CD4-positive, alpha-beta T cell treated with Interleukin-15 for 4 hours (primary cell): ENCODE results near the gene STMN3.
A peak's percentile ranks its signal among the peaks of the same experiment; 100 is the strongest.

Experiments used
- DNase-seq: peaks from one replicate; pipeline ENCODE4 v3.0.0-alpha.2; 2020; ENCODE audit warnings: low spot score

Gene STMN3

DNA sequence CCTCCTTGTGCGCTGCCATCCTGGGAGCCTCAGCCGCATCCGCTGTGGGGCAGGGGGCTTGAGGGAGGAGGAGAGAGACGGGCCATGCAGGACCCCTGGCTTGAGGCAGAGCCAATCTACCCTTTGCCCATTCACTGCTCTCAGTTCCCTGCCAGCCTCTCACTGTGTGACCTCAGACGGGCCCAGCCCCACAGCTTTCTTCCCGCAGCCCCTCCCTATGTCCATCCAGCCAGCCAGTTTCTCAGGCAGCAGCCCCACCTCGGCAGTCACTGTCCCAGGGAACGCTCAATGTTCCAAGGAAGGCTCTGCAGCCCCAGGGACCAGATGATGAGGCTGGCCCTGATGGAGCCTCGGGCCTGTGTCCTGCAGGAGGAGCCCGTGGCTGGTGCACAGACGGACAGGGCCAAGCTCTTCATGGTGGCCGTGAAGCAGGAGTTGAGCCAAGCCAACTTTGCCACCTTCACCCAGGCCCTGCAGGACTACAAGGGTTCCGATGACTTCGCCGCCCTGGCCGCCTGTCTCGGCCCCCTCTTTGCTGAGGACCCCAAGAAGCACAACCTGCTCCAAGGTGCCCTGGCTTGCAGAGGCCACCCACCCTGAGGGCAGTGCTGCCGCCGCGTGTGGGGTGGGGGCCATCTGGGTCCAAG is 39.3 kb upstream of the STMN3 start:
- DNase-seq: no peak

DNA sequence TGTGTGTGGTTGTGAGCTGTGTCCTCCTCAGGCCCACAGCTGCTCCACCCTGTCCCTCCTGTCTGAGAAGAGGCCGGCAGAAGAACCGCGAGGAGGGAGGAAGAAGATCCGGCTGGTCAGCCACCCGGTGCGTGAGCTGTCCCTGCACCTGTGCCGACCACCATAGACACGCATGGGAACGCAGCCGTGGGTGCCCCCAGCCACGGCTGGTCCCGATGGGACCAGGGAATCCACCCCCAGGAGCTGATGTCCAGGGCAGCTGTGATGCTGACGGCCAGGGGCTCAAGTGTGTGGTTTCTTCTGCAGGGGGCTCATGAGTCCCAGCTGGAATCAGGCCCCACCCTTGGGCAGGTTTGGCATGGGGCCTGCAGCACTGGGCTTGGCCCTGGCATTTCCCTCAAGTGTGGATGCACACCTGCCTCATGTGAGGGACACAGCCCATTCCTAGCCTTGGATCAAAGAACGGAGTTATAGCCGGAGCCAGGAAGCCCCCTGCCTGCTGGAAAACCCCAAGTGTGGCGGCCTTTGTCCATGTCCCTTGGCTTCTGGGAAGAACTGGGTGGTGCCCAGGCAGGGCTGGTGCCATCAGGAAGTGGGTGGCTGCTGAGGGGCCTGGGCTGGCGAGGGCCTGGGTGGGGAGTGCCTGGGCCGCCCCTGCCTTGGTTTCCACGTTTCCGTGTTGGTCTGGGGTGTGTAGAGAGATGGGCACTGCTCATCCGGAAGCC is 38.6 kb upstream of the STMN3 start:
- no peak for DNase-seq

DNA sequence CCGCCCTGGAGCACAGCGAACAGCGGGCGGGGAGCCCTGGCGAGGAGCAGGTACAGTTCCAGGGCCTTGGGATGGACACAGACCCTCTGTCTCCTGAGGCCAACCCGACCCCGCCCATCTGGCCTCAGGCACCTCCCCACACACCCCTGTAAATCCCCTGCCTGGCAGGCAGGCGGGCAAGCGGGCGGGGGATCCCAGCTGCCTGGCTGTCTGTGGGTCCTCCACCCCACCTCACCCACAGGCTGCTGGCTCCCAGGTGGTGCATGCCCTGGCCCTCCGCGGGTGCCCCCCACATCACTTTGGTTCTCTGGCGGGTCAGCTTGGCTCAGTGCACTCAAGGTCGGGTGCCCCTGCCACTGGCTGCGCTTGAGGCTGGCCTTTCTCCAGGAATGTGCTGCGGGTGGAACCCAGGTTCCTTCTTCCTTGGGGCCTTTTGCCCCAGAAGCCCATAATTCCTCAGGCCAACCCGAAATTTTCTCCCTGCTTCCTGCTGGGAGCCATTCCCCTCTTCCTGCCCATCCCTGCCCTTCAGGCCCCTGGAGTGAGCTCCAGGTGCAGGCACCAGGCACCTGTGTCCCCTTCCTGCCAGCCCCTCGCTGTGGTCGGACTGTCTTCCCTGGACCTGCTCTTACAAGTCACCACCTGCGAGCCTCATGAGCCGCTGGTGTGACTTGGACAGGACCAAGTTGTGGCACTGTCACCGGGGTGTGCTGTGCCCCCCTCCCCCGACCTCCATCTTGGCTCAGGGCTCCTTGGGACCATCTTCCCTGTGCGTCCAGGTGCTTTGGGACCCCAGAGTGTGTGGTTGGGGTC is 37.9 kb upstream of the STMN3 start:
- no peak for DNase-seq

DNA sequence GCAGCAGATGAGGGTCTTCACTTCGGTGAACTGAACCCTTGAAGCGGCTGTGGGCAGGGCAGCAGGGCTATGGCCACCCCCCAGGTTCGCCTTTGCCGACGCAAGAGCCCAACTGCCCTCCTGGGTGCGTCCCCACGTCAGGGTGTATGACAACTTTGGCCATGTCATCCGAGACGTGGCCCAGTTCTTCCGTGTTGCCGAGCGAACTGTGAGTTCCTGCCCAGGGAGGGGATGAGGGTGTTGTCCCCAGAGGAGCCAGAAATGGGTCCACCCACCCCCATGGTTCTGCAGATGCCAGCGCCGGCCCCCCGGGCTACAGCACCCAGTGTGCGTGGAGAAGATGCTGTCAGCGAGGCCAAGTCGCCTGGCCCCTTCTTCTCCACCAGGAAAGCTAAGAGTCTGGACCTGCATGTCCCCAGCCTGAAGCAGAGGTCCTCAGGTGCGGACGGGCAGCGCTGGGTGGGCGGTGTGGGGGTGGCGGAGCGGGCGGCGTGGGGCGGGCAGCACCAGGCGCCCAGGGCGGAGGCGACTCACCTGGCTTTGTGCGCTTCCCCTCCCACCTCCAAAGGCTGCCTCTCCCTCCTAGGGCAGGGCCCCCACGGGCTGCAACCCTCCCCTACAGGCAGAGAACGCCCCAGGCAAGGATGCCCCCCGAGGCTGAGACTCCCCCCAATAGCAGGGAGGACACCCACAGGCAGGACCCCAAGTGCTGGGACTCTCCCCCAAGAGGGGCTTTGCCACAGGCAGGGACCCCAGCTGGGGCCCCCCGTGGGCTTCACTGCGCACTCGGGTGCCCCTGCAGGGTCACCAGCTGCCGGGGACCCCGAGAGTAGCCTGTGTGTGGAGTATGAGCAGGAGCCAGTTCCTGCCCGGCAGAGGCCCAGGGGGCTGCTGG is 37.0 kb upstream of the STMN3 start:
- DNase-seq: no peak

DNA sequence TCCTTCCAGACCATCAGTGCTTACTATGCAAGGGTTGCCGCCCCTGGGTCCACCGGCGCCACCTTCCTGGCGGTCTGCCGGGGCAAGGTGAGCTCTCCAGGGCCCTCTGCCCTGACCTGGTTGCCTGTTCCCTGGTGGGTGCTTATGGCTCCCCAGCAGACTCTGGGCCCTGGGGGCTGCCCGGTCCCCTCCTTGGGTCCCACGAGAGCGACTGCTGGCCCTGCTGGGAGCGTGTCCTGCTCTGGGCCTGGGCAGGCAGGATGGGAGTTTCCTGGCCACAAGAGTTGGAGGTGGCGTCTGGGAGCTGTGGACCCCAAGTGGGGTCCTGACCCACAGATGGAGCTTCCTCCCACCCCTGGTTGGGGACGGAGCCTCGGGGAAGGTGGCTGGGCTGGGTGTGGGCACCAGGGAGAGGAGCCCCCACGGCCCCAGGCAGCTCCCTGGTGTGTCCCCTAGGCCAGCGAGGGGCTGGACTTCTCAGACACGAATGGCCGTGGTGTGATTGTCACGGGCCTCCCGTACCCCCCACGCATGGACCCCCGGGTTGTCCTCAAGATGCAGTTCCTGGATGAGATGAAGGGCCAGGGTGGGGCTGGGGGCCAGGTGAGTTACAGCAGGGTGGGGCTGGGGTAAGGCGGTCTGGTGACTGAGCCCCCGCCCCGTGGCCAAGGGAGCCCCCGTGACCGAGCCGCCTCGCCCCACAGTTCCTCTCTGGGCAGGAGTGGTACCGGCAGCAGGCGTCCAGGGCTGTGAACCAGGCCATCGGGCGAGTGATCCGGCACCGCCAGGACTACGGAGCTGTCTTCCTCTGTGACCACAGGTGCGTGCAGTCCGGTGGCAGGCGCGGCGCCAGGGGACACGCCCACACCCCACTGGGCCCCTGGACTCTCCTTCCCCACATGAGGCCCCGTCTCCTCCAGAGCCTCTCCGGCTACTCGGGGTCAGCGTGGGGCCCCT is 36.1 kb upstream of the STMN3 start:
- DNase-seq: no peak

DNA sequence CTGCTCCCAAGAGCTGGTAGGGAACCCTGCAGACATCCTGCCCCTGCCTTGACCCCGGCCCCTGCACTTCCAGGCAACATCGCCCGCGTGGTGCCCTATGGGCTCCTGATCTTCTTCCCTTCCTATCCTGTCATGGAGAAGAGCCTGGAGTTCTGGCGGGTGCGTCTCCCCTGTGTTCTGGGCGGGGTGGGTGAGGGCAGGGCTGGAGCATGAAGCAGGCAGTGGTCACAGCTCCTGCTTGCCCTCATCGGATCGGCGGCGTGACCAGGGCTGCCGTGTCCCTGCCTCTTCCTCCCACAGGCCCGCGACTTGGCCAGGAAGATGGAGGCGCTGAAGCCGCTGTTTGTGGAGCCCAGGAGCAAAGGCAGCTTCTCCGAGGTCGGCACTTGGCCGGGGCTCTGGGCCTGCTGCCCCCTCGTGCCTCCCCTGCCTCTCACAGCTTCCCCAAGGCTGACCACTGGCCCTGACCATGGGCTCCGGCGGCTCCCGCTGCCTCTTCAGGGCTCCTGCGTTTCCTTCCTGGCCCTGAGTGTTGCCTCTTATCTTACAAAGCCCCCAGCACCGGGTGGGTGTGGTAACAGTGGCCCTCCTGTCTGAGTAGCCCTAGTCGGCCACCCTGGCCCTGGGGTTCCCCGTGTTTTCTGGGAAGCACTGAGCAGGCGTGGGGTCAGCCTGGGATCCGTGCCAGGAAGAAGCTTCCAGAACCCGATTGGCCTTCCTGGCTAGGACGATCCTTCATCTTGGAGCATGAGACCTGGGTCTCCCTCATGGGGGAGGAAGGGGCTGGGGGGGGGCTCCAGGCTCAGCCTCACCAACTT is 35.2 kb upstream of the STMN3 start:
- no peak for DNase-seq

DNA sequence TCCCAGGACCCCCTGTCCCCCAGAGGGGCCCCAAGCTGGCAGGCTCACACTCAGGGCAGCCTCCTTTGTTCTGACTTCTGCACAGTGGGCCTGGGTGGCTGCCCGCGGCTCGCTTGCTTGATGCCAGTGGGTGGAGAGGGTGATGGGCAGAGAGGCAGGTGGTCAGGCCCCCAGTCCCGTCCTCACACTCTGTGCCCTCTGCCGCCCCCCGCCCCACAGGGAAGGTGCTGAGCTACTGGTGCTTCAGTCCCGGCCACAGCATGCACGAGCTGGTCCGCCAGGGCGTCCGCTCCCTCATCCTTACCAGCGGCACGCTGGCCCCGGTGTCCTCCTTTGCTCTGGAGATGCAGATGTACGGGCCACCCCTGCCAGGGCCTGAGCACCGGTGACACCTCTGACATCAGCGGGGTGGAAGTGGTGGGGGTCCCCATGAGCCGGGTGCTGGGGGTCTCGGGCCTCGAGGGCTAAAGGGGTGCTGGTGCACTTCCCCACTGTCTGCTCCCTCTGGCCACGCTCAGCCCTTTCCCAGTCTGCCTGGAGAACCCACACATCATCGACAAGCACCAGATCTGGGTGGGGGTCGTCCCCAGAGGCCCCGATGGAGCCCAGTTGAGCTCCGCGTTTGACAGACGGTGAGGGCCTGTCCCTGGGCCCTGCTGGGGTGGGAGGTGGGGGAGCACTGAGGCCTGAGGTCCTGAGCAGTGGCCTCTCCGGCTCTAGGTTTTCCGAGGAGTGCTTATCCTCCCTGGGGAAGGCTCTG is 34.4 kb upstream of the STMN3 start:
- DNase-seq: no peak

DNA sequence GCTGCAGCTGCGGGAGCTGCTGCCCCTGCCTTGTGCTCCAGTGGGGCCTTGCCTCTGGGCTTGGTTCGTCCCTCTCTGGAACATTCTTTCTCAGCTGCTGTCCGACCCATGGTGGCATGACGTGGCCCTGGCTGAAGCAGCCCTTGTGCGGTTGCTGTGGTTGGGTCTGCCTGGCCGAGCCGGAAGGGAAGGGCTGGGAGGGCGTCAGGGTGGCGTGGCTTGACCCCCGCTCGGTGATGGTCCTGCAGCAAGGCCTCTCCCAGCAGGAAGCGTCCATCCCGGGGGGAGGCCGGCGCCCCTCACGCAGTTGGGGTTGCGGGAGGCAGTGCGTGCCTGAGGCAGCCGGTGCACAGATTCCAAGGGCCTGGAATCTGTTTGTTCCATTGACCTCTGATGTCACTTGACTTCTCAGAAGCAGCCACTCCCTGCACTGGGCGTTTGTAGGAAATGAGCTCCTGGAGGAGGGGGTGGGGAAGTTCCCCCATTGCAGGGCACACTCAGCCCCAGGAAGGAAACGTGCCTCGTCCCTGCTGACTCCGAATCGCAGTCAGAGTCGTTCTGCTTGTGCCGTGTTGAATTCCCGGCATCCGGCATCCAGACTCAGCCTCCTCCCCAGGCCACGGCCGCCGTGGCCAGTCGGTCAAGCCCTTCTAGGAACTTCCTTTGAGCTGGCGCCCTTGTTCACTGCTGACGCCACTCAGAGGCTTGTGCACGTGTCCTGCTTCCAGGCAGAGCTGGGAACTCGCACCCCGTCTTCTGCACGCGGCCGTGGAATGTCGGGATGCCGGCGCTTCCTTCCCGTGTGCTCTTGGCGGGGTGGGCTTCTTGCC is 33.5 kb upstream of the STMN3 start:
- peak; percentile 16 for DNase-seq

DNA sequence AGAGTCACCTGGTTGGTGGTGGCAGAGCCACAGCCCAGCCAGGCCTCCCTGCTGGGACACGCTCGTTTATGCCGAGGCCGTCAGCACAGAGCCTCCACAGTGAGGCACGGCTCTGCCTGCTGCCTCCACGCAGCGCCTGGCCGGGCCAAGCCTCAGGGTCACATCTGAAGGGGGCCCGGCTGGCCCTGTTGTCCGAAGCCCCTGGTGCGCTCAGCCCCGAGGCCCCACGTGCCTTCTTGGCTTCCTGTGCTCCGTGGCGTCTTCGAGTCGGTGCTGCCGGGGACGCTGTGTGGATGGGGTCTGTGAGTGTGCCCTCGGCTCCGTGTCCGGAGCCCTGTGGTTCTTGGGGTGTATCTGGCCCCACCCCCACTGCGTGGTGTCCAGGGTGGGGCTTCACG is 32.9 kb upstream of the STMN3 start:
- no peak for DNase-seq

DNA sequence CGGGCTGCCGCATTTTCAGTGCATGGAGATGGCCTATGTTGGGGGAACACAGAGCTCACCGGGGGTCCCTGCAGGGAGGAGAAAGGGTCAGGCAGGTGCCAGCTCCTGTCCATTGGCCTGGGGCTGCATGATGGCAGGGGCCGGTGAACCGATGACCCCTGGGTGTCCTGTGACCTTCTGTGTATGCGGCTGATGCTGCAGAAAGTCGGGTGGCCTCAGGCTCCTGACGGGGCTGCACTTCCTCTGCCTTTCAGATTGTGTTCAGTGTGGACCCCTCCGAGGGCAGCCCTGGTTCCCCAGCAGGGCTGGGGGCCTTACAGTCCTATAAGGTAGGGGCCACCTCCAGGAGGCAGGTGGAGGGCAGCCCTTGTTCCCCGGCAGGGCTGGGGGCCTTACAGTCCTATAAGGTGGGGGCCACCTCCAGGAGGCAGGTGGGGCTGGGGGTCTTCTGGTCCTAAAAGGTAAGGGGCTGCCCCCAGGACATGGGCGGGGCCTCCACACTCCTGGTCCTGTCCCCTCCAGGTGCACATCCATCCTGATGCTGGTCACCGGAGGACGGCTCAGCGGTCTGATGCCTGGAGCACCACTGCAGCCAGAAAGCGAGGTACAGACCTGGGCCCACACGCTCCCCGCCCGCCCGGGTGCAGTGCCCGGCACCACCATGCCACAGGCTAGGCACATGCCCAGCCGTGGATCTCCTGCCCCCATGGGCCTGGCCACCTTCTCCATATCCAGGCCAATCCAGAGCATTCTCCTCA is 32.2 kb upstream of the STMN3 start:
- DNase-seq: no peak

DNA sequence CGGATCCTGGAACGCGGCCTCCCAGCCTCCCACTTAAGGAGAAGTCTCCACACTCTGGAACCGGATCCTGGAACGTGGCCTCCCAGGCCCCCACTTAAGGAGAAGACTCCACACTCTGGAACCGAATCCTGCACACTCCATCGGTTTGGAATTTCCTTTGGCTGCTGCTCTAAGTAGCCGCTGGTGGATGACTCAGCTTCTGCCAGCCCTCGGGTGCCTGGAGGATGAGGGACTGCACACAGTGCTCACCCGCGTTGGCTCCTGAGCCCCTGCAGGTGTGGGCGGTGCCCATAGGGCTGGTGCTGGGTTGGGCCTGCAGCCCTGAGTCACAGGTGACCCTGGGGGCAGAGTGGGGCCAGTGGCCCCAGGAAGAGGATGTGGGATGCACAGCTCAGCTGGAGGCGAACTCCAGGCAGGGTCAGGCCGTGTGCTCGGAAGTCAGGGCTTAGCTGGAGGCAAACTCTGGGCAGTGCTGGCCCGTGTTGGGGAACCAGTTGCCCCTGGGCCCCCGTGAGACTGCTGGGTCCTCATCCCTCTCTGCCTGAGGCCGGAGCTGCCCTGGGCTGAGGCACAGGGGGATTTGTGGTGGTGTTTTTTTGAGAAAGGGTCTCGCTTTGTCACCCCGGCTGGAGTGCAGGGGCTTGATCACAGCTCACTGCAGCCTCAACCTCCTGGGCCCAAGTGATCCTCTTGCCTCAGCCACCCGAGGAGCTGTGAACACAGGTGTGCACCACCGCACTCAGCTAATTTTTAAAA is 29.3 kb upstream of the STMN3 start:
- DNase-seq: no peak

DNA sequence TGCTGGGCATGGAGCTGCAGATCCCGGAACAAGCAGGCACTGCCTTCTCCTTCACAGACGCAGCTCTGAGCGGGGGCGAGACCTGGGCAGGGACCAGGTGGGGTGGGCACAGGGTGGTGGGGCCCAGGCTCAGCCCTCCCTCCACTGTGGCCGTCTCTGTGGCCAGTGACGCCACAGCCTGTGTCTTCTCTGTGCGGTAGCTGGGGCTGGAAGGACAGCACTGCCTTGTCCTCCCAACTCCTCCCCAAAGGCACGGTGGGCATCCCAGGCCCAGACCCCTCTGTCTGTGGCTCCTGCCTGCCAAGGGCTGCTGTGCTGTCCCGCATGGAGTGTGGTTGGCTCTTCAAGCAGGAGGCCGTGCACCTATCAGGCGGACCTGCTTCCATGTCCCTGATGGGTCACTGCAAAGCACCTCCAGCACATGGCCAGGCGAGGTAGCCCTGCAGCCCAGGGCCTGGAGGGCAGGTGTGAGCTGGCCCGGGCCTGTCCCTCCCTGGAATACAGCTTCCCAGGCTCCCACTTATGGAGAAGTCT is 28.5 kb upstream of the STMN3 start:
- no peak for DNase-seq

DNA sequence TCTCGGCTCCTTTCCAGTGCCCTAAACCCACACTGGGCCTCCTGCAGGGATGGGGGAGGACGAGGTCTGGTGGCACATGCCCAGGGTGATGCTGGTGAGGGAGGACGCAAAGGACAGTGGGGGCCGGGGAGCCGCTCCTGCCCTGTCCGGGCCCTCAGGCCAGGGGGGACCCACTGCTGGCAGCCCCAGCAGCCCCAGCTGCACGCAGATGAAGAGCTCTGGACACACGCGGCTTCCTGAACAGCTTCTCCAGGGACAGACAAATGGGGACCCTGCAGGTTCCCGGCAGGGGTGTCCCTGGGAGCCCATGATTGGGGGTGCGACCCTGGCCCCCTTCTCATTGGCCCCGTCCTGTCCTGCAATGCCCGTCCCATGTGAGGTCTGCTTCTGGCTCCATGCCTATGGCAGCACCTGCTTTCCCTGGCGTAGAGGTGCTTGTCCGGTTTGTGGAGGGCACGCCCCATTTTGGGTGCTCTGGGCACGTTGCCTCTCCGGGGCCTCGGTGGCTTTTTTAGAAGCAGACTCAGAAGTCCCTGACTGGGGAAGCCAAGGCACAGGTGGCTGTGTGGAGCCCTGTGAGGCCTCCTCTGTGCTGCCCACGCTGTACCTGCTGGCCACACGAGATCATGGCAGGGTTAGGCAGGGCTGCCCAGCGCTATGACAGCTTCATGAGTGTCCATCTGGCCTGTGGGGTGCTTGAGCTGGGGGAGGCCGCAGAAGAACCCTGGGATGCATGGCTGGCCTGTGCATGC is 27.8 kb upstream of the STMN3 start:
- DNase-seq: no peak

DNA sequence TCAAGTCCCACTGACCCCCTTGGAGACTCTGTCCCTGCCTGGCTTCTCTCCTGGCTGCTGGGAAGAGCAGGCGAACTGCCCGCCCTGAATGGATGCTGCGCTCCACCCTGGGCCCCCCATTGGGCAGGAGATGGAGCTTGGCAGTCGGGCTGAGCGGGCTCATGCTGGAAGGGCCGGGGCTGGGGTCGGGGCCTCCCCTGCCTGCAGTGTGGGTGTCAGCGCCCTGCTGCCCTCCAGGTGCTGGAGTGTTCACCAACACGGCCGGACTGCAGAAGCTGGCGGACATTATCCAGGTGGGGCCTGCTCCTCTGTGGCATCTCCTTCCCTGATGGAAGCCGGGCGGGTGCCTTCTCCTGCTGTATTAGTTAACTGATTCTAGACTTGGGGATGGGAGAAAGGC is 27.2 kb upstream of the STMN3 start:
- no peak for DNase-seq

DNA sequence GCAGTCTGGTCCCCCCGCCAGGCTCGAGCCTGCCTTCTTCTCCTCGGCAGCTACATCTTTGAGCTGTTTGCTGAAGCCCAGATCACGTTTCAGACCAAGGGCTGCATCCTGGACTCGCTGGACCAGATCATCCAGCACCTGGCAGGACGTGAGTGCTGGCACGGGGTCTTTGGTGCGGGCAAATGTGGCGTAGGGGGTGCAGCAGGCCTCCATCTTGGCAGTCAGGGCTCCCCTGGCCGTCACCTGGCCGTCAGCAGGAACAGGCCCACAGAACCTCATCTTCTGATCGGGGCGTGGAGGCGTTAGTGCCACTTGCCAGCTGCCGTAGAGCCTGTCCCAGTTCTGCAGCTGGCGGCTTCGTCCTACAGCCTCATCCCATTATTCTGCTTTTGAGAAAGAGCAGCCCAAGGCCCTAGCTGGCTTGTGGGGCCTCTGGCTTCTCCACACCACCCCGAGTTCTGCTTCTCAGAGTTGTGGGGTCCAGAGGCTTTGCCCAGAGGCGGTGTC is 26.6 kb upstream of the STMN3 start:
- no peak for DNase-seq
